Peyer's patch (tissue), 4 donors: ENCODE measurements around the gene PSMB5.

ENCODE experiments used
- POLR2A ChIP-seq, 2 donors: fragments of 450-650 bp; IDR thresholded peaks; one replicate each; pipeline ENCODE4 v1.5.1; 2017; ENCODE audit warnings: antibody characterized with exemption in 2 of 2, mild to moderate bottlenecking in 2 of 2, moderate library complexity in 2 of 2
- TF ChIP-seq, protein P1 (sequence below), 6 experiments: fragments of 450-650 bp in 4 of 6; fragments of 200-600 bp in 2 of 6; sonication (generic) in 1 of 6; IDR thresholded peaks; one replicate each; pipeline ENCODE4 v1.5.1; 2017 to 2019; ENCODE audit warnings: antibody characterized with exemption in 6 of 6, mild to moderate bottlenecking in 3 of 6, moderate library complexity in 1 of 6

DNA sequence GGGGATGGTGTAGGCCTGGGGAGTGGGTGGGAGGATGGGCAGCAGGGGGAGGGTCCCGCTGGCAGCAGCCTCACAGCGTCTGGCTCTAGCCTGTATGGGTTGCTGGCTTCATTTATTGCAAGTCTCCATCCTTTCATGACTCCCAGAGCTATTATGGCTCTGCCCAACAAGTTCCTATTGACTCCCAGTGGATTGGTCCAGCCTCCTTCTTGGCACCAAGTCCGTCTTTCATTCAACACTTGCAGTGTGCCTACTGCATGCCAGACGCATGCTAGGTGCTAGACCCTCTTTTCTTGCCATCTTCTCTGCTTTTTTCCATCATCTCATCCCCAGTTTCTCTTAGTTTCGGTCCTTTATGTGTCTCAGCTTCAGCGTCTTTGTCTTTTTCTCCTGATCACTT is 8.4 kb upstream of the PSMB5 start:
- TF ChIP-seq POLR2A (IDR thresholded peaks at IDR 0.05) = no peak
- TF ChIP-seq, protein P1, sequence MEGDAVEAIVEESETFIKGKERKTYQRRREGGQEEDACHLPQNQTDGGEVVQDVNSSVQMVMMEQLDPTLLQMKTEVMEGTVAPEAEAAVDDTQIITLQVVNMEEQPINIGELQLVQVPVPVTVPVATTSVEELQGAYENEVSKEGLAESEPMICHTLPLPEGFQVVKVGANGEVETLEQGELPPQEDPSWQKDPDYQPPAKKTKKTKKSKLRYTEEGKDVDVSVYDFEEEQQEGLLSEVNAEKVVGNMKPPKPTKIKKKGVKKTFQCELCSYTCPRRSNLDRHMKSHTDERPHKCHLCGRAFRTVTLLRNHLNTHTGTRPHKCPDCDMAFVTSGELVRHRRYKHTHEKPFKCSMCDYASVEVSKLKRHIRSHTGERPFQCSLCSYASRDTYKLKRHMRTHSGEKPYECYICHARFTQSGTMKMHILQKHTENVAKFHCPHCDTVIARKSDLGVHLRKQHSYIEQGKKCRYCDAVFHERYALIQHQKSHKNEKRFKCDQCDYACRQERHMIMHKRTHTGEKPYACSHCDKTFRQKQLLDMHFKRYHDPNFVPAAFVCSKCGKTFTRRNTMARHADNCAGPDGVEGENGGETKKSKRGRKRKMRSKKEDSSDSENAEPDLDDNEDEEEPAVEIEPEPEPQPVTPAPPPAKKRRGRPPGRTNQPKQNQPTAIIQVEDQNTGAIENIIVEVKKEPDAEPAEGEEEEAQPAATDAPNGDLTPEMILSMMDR (IDR thresholded peaks at IDR 0.05) = no peak
